Measurements from ENCODE around the gene SHLD3. TPM values are rescaled to one million over a fixed set of nuclear protein-coding genes. Genes with fewer than 3 reads are reported as not detected.
A peak's percentile ranks its signal among the peaks of the same experiment; 100 is the strongest.
"Not testable (repeated sequence)": the region's sequence is repeated elsewhere in the genome, so short reads cannot be mapped to it uniquely, and the experiment has no call there.

The SHLD3 gene, protein sequence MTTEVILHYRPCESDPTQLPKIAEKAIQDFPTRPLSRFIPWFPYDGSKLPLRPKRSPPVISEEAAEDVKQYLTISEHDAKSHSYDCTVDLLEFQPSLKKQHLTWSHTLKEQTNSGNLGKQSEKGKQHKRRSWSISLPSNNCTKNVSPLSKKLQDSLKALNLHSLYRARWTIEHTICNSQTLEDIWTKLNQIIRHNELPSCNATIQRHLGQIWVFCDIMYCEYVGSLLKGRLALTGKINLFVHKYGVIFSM
- total RNA-seq: 1 to 10 TPM; 3.1 to 4.1 TPM
- polyA plus RNA-seq (ENCODE audit: insufficient read length in 6 of 6): 1 to 10 TPM; 3.8 to 5.0 (median 4.5) TPM
- long read RNA-seq, donor 1, partial matches to known transcripts: 0 of 2 reads
- long read RNA-seq, donor 1, other reads (novel, unspliced or antisense): 0 of 2 reads
- long read RNA-seq, donor 2, partial matches to known transcripts: 0 of 2 reads
- long read RNA-seq, donor 2, other reads (novel, unspliced or antisense): 0 of 2 reads
- long read RNA-seq, donor 3, partial matches to known transcripts: 0 of 4 reads
- long read RNA-seq, donor 3, other reads (novel, unspliced or antisense): 0 of 4 reads
- long read RNA-seq, donor 4: 0 reads
- long read RNA-seq, donor 5, transcript SHLD3-201 (2 exons, 1,766 nt): major isoform, 6 of 6 reads
- long read RNA-seq, donor 5, partial matches to known transcripts: 0 of 6 reads
- long read RNA-seq, donor 5, other reads (novel, unspliced or antisense): 0 of 6 reads
- long read RNA-seq, donor 6, partial matches to known transcripts: 0 of 3 reads
- long read RNA-seq, donor 6, other reads (novel, unspliced or antisense): 0 of 3 reads
- long read RNA-seq, donor 7, partial matches to known transcripts: 0 of 1 reads
- long read RNA-seq, donor 7, other reads (novel, unspliced or antisense): 0 of 1 reads
- long read RNA-seq, donor 8, partial matches to known transcripts: 0 of 1 reads
- long read RNA-seq, donor 8, other reads (novel, unspliced or antisense): 0 of 1 reads
- long read RNA-seq, donor 9: 0 reads
- long read RNA-seq, donor 10: 0 reads
- long read RNA-seq, donor 11, partial matches to known transcripts: 0 of 2 reads
- long read RNA-seq, donor 11, other reads (novel, unspliced or antisense): 0 of 2 reads
- long read RNA-seq, donor 12, partial matches to known transcripts: 0 of 4 reads
- long read RNA-seq, donor 12, other reads (novel, unspliced or antisense): 0 of 4 reads

- Histone ChIP-seq H3K4me3 (peak within 1 kb of the TSS; percentile 82 to 93), H3K36me3 (peaks cover 0 to 11% of the 10 kb centered on the region in 2 donors), H3K27me3 (no peaks in the 10 kb centered on the region), H3K4me1 (peaks cover 18 to 46% of the 10 kb centered on the region in 2 donors), H3K27ac (peak within 1 kb of the TSS; percentile 87 to 90), H3K9me3 (no peaks in the 10 kb centered on the region)
- DNase-seq (peak; percentile 74 to 94 (median 90)), ATAC-seq (peak; percentile 92)
- no peak for TF ChIP-seq CTCF (IDR thresholded peaks at IDR 0.05)
- intact Hi-C loops (cut with DNase I): no loop called here
These were observed at the start of gene SHLD3, which contains the start of gene TRAPPC13 for GRCh38 chr5:65624571-65625555. Gene SHLD3 (plus strand): TSS chr5:65625027. CDS start chr5:65629588, 4,561 bp downstream. Gene TRAPPC13 (plus strand): TSS chr5:65625027. CDS start chr5:65625061, 34 bp downstream.

DNA sequence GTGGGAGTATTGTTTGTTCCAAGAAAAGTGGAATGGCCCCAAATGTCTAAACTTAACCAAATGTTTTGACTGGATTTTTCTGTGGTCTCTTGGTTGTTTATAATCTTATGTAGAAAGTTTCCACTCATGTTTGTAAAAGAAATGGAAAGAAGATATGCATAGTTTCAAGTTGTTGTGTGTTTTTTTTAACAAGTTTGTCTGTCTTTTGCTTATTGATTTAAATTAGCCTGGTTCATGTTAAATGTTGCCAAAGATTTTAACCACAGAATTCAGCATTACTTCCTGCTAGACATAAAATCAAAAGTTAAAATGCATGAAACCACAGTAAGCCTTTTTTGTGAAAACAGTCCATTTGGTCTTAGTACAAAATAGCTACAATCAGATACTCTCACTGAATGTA, 47.7 kb upstream of the SHLD3 start:
- Histone ChIP-seq H3K9me3 (no peaks in the 10 kb centered on the region), H3K4me1 (no peaks in the 10 kb centered on the region), H3K27me3 (no peaks in the 10 kb centered on the region), H3K4me3 (no peak overlapping the region), H3K27ac (no peak overlapping the region), H3K36me3 (peaks cover 0 to 73% of the 10 kb centered on the region in 2 donors)
- intact Hi-C loops (cut with DNase I): no loop called here
- TF ChIP-seq CTCF (IDR thresholded peaks at IDR 0.05): no peak
- ATAC-seq (no peak), DNase-seq (no peak)

- H3K36me3 ChIP-seq: peaks cover 0 to 95% of the 10 kb centered on the region in 2 donors
- intact Hi-C loops (cut with DNase I): no loop called here
These were observed 36.1 kb upstream of the SHLD3 start for GRCh38 chr5:65588694-65589093.

DNA sequence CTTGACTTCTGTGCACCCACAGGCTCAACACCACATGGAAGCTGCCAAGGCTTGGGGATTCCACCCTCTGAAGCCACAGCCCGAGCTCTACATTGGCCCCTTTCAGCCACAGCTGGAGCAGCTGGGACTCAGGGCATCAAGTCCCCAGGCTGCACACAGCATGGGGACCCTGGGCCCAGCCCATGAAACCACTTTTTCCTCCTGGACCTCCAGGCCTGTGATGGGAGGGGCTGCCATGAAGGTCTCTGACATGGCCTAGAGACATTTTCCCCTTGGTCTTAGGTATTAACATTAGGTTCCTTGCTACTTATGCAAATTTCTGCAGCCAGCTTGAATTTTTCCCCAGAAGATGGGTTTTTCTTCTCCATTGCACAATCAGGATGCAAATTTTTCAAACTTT, 23.1 kb upstream of the SHLD3 start:
- H3K27ac ChIP-seq; H3K4me1 ChIP-seq; intact Hi-C loops (cut with DNase I); H3K4me3 ChIP-seq; H3K27me3 ChIP-seq; ATAC-seq; DNase-seq; H3K9me3 ChIP-seq: not testable (repeated sequence)
- peaks cover 0 to 78% of the 10 kb centered on the region in 2 donors for H3K36me3 ChIP-seq

More at GRCh38 chr5:65588694-65589093, 36.1 kb upstream of the SHLD3 start:
- no peak for TF ChIP-seq CTCF (IDR thresholded peaks at IDR 0.05)
- Histone ChIP-seq H3K27ac (no peak overlapping the region), H3K27me3 (no peaks in the 10 kb centered on the region), H3K4me1 (no peaks in the 10 kb centered on the region), H3K4me3 (no peak overlapping the region), H3K9me3 (no peaks in the 10 kb centered on the region)
- no peak for ATAC-seq
- DNase-seq: no peak
